ENCODE measurements around the gene CST4. TPM values are rescaled to one million over a fixed set of nuclear protein-coding genes. Genes with fewer than 3 reads are reported as not detected.

The CST4 gene
- total RNA-seq, 1 donor from 2014 or later = not detected

DNA sequence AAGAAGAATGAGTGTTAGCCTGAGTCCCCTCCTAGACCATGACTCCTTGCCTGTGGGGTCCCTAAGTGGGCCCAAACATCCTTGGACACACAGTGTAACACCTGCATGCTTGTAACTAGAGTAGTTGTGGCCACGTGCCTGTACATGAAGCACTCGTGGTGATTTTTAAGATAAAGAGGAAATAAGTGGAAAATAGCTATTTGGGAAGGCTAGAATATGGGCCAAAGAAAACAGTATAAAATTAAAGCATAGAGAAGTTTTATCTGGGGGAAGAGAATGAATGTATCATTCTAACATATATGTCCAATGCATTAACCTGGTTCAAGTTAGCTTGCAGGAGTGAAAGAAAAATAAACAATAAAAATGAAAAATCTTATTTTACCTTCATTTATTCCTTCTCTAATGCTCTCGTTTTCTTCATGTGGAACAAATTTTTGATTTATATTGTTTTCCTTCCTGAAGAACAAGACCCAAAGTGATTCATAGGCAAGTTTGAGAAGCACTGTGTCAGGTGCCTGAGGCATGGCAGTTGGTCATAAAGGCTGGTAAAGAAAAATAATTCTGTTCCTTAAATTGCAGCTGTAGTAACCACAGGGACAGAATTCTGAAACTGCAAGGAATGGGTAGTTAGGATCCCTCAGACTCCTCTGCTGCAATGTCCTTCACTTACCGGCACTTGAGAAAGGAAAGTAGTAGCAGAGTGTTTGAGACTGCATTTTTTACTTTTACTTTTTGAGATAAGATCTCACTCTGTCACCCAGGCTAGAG lies 42.5 kb downstream of the CST4 start:
- H3K27me3 ChIP-seq (ENCODE audit: low read depth) = no peaks in the 10 kb centered on the region
- DNase-seq (no peak), ATAC-seq (peak in 1 of 2 donors; percentile 49)
- no peak overlapping the region for H3K4me3 ChIP-seq
- H3K36me3 ChIP-seq = no peaks in the 10 kb centered on the region
- TF ChIP-seq, protein P1, sequence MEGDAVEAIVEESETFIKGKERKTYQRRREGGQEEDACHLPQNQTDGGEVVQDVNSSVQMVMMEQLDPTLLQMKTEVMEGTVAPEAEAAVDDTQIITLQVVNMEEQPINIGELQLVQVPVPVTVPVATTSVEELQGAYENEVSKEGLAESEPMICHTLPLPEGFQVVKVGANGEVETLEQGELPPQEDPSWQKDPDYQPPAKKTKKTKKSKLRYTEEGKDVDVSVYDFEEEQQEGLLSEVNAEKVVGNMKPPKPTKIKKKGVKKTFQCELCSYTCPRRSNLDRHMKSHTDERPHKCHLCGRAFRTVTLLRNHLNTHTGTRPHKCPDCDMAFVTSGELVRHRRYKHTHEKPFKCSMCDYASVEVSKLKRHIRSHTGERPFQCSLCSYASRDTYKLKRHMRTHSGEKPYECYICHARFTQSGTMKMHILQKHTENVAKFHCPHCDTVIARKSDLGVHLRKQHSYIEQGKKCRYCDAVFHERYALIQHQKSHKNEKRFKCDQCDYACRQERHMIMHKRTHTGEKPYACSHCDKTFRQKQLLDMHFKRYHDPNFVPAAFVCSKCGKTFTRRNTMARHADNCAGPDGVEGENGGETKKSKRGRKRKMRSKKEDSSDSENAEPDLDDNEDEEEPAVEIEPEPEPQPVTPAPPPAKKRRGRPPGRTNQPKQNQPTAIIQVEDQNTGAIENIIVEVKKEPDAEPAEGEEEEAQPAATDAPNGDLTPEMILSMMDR (IDR thresholded peaks at IDR 0.05) = no peak
- intact Hi-C loops (cut with DNase I) = no loop called here
- no peaks in the 10 kb centered on the region for H3K9me3 ChIP-seq
- peaks cover 27% of the 10 kb centered on the region for H3K4me1 ChIP-seq
- no peak overlapping the region for H3K27ac ChIP-seq

DNA sequence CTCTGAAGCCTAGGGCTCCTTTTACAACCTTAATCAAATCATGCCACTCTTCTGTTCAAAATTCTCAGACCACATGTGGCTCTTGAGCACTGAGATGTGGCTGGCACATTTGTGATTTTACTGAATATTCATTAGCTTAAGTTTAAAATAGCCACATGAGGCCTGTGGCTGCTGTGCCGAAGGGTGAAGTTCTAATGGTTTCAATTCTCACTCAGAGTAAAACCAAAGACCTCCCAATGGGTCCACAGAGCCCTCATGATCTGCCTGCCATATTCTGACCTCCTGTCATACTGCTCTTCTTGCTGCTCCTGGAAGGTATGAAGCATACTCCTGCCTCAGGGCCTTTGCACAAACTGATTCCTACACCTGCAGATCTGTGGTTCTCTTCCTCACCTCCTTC lies 43.3 kb downstream of the CST4 start:
- ATAC-seq (no peak), DNase-seq (no peak)
- no peaks in the 10 kb centered on the region for H3K9me3 ChIP-seq

DNA sequence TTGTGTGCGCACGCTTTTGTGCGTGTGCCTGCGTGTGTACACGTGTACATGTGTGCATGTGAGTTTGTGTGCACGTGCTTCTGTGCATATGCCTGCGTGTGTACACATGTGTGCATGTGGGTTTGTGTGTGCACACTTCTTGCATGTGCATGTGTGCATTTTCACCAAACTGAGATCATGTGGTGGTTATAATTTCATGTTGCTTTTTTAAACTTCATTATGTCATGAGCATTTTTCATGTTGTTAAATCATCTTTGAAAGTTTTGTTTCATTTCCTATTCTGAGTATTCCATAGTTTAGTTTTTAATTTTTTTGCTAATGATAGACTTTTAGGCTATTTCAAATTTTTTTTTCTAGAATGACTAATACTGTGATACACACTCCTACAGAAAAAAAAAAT lies 44.7 kb downstream of the CST4 start:
- Histone ChIP-seq H3K36me3 (no peaks in the 10 kb centered on the region), H3K4me1 (peaks cover 31% of the 10 kb centered on the region), H3K9me3 (no peaks in the 10 kb centered on the region), H3K27ac (no peak overlapping the region), H3K4me3 (no peak overlapping the region), H3K27me3 (ENCODE audit: low read depth) (no peaks in the 10 kb centered on the region)
- TF ChIP-seq, protein P1 (IDR thresholded peaks at IDR 0.05) = no peak
- ATAC-seq = no peak
- intact Hi-C loops (cut with DNase I) = no loop called here
- no peak for DNase-seq

More for the DNA sequence above, 43.3 kb downstream of the CST4 start:
- intact Hi-C loops (cut with DNase I) = no loop called here
- no peak overlapping the region for H3K27ac ChIP-seq
- H3K36me3 ChIP-seq = no peaks in the 10 kb centered on the region
- TF ChIP-seq, protein P1 (IDR thresholded peaks at IDR 0.05) = no peak
- H3K4me3 ChIP-seq = no peak overlapping the region
- peaks cover 31% of the 10 kb centered on the region for H3K4me1 ChIP-seq
- no peaks in the 10 kb centered on the region for H3K27me3 ChIP-seq (ENCODE audit: low read depth)

DNA sequence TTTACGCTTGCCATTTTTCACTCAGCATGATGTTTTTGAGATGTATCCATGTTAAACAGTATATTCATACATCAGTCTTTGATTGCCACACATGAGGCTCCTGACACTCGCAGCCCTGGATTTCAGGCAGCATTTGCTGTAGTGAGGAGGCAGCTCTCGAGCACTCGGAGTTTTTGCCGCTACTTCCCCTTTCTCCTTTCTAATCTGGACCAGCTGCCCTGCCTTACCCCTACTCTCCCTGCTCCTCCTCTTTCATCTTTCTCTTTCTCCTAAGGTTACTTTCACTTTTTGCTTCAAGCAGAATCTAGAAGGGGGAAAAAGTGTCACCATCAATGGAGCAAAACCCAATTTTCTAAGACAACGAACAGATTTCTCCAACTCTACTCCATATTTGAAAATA lies 45.2 kb downstream of the CST4 start:
- peaks cover 31% of the 10 kb centered on the region for H3K4me1 ChIP-seq
- intact Hi-C loops (cut with DNase I) = no loop called here
- ATAC-seq (no peak), DNase-seq (no peak)
- no peaks in the 10 kb centered on the region for H3K9me3 ChIP-seq
- H3K36me3 ChIP-seq = no peaks in the 10 kb centered on the region
- H3K4me3 ChIP-seq = no peak overlapping the region
- H3K27ac ChIP-seq = no peak overlapping the region
- TF ChIP-seq, protein P1 (IDR thresholded peaks at IDR 0.05) = no peak
- H3K27me3 ChIP-seq (ENCODE audit: low read depth) = no peaks in the 10 kb centered on the region

DNA sequence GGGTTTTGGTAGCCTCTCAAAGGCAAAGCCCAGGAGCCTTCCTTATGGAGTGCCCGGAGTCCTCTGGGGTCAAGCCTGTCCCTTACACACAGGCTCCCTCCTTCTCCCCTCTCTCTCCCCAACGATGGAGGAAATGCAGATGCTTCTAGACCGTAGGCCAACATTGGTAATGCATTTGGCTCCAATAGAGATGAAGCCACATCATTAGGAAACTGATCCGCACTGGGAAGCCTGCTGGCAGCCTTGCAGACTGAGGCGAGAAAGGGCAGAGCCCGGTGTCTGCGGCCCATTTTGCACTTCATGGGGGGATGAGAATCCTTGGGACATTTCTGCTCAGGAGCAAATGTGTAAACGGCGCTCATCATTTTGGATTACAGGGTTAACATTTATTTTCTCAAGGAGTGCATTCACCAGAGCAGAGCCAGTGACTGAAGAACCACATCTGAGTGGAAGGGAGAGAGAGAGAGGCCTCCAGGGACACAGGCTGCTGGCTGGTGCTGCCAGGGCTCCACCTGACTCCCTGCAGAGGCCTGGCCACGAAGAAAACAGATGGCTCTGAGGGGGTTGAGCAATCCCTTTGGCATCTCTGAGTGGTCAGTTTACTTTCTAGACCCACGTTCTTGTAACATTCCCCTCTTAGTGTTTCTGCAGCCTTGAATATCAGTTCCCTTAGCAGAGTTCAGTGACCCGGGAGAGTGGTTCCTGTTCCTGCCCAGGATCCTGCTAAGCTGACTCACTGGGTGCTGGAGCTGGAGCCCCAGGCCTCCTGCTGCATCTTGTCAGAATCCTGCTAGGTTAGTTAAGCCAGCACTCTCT lies 46.7 kb downstream of the CST4 start:
- Histone ChIP-seq H3K4me1 (peaks cover 30% of the 10 kb centered on the region), H3K4me3 (no peak overlapping the region), H3K27ac (no peak overlapping the region), H3K27me3 (ENCODE audit: low read depth) (no peaks in the 10 kb centered on the region), H3K9me3 (no peaks in the 10 kb centered on the region), H3K36me3 (no peaks in the 10 kb centered on the region)
- ATAC-seq = peak in 1 of 2 donors; percentile 18
- intact Hi-C loops (cut with DNase I) = no loop called here
- TF ChIP-seq, protein P1 (IDR thresholded peaks at IDR 0.05) = no peak
- DNase-seq = no peak

All from lower lobe of right lung (tissue), 2 donors.